Measurements from ENCODE around the gene MYOM1.

Gene MYOM1

DNA sequence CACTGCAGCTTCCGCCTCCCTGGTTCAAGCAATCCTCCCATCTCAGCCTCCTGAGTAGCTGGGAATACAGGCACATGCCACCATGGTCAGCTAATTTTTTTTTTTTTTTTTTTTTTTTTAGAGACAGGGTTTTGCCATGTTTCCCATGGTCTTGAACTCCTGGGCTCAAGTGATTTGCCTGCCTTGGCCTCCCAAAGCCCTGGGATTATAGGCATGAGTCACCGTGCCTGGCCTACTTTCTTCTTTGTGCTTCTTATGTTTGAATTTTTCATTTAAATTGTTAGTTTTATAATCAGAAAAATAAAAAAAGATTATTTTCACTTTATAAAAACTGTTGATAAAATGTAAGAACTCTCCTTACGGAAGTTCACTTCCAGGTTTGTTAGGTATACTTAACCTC is 105.3 kb downstream of the MYOM1 start:
- Histone ChIP-seq H3K36me3 (ENCODE audit: control insufficient read depth, insufficient read depth, low read length) (no peaks in the 10 kb centered on the region), H3K4me3 (replicated peaks; ENCODE audit: low read depth, low read length) (no peak overlapping the region), H3K27me3 (replicated peaks; ENCODE audit: control insufficient read depth, insufficient read depth, low read length) (no peaks in the 10 kb centered on the region)
- TF ChIP-seq, protein P1, sequence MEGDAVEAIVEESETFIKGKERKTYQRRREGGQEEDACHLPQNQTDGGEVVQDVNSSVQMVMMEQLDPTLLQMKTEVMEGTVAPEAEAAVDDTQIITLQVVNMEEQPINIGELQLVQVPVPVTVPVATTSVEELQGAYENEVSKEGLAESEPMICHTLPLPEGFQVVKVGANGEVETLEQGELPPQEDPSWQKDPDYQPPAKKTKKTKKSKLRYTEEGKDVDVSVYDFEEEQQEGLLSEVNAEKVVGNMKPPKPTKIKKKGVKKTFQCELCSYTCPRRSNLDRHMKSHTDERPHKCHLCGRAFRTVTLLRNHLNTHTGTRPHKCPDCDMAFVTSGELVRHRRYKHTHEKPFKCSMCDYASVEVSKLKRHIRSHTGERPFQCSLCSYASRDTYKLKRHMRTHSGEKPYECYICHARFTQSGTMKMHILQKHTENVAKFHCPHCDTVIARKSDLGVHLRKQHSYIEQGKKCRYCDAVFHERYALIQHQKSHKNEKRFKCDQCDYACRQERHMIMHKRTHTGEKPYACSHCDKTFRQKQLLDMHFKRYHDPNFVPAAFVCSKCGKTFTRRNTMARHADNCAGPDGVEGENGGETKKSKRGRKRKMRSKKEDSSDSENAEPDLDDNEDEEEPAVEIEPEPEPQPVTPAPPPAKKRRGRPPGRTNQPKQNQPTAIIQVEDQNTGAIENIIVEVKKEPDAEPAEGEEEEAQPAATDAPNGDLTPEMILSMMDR (IDR thresholded peaks at IDR 0.05; ENCODE audit: insufficient read depth, low read length, poor library complexity, severe bottlenecking), result no peak
- DNase-seq (ENCODE audit: extremely low read depth, insufficient read length), result no peak

DNA sequence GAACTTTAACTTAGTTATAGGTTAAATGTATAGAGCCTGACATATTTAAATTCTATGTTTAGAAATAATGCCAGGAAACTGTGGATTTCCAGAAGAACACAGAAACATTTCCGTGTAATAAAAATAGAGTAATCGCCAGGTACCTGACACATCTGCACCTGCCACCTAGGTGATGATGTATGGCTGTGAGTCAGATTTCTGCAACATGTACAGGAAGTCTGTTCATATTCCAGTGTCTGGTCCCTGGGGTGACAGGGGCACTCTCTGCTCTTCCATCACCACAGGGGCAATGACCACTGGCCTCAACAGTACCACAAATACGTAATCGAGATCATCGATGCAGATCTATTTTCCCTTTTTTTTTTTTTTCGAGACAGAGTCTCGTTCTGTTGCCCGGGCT is 105.7 kb downstream of the MYOM1 start:
- H3K4me3 ChIP-seq (replicated peaks; ENCODE audit: low read depth, low read length), result no peak overlapping the region
- no peak for DNase-seq (ENCODE audit: extremely low read depth, insufficient read length)
- TF ChIP-seq, protein P1 (IDR thresholded peaks at IDR 0.05; ENCODE audit: insufficient read depth, low read length, poor library complexity, severe bottlenecking), result no peak
- no peaks in the 10 kb centered on the region for H3K27me3 ChIP-seq (replicated peaks; ENCODE audit: control insufficient read depth, insufficient read depth, low read length)
- no peaks in the 10 kb centered on the region for H3K36me3 ChIP-seq (ENCODE audit: control insufficient read depth, insufficient read depth, low read length)

DNA sequence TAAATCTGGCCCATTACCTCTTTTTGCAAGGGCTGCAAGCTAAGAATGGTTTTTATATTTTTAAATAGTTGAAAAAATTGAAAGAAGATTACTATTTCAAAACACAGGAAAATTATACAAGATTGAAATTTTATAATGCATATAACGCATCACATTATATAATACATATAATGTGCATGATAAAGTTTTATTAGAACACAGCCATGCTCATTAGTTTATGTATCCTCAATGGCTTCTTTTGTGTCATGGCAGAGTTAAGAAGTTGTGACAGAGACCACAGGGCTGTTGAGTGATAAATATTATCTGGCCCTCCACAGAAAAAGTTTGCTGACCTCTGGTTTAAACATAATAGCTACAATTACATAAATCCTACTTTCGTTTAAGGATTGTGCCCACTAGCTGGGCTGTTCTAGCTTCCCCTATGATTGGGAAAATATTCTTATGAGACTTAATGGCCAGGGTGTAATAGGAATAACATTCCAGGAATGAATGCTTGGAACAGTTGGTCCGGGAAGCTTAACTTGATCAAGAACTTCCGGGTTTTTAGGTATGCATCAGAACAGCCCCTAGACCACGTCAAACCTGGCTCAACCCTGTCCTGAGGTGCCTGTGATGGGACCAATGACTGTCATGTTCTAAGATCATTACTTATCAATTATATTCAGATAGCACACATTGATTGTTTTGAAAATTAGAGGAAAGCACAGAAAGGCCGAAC is 108.1 kb downstream of the MYOM1 start:
- no peaks in the 10 kb centered on the region for H3K36me3 ChIP-seq (ENCODE audit: control insufficient read depth, insufficient read depth, low read length)
- TF ChIP-seq, protein P1 (IDR thresholded peaks at IDR 0.05; ENCODE audit: insufficient read depth, low read length, poor library complexity, severe bottlenecking), result no peak
- H3K27me3 ChIP-seq (replicated peaks; ENCODE audit: control insufficient read depth, insufficient read depth, low read length), result no peaks in the 10 kb centered on the region
- no peak for DNase-seq (ENCODE audit: extremely low read depth, insufficient read length)
- no peak overlapping the region for H3K4me3 ChIP-seq (replicated peaks; ENCODE audit: low read depth, low read length)

DNA sequence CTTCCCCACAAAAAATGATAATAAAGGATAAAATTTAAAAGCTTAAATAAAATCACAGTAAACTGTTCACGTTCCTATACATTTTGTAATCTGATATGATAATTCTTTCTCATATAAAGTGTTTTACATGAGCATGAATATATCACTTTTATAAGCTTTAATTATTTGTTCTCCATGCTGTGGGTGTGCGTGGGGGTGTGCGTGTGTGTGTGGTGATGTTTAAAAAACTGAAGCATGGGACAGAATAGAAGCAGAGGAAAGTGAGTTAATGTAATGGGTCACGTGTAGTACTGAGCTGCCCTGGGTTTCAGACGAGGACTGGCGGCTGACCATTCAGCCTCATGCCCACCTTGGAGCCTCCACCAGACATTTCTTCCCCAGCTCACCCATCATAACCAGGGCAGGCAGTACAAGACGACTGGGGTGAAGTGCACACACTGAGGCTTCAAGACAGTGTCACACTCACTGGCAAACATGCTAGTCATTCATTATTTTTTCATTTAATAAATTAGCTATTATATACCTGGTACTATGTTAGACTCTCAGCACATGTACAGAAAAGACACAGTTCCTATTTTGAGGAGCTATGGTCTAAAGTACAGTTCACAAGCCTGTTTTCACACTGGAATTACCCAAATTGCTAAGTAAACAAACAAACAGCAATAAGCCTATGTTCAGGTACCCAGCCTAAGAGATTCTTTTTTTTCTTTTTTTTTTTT is 109.6 kb downstream of the MYOM1 start:
- H3K36me3 ChIP-seq (ENCODE audit: control insufficient read depth, insufficient read depth, low read length), result no peaks in the 10 kb centered on the region
- TF ChIP-seq, protein P1 (IDR thresholded peaks at IDR 0.05; ENCODE audit: insufficient read depth, low read length, poor library complexity, severe bottlenecking), result no peak
- no peak overlapping the region for H3K4me3 ChIP-seq (replicated peaks; ENCODE audit: low read depth, low read length)
- DNase-seq (ENCODE audit: extremely low read depth, insufficient read length), result no peak
- H3K27me3 ChIP-seq (replicated peaks; ENCODE audit: control insufficient read depth, insufficient read depth, low read length), result no peaks in the 10 kb centered on the region

DNA sequence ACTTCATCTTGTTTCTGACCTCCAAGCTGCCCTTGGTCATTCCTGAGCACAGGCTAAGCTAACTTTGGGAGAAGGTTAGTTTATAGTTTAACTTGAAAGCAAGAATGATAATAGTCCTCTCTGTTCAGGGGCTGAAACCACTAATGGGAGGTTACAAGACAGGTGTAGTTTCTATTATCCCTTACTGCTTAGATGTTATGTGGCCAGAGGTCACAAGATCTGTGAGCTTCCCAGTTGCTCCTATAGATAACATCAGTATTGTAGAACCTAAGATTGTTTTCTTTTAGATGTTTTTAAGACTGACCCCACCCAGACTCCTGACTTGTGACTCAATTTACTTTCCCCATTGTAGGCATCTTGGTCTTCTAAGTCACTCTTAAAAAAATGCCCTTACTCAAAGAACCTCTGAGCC is 112.0 kb downstream of the MYOM1 start:
- Histone ChIP-seq H3K36me3 (ENCODE audit: control insufficient read depth, insufficient read depth, low read length) (no peaks in the 10 kb centered on the region), H3K27me3 (replicated peaks; ENCODE audit: control insufficient read depth, insufficient read depth, low read length) (no peaks in the 10 kb centered on the region), H3K4me3 (replicated peaks; ENCODE audit: low read depth, low read length) (no peak overlapping the region)
- no peak for DNase-seq (ENCODE audit: extremely low read depth, insufficient read length)
- TF ChIP-seq, protein P1 (IDR thresholded peaks at IDR 0.05; ENCODE audit: insufficient read depth, low read length, poor library complexity, severe bottlenecking), result no peak
